Measurements from ENCODE around the gene WDR72.

DNA sequence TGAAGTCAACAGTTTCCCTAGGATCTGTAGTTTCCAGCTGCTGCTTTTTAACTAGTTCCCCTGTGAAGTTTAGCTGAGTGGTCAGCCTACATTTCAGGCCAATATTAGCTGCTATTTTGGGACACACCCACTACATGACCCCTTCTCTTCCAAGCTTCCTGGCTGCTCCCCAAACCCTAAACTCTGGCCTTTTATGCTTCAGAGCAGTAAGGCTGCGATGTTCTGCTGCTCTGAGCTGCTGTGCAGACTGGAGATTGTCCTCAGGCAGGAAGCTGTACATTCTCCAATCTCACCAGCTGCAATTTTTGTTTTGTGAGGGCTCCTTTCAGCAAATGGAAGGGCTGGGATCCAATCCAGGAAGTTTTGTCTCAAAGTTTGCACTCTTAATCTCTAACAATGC, 48.0 kb upstream of the WDR72 start:
- TF ChIP-seq TOX (CRISPR knock-in tag; IDR thresholded peaks at IDR 0.05; ENCODE audit: borderline replicate concordance) (no peak), PPARA (CRISPR knock-in tag; IDR thresholded peaks at IDR 0.05; ENCODE audit: borderline replicate concordance) (no peak), ZNF565 (CRISPR knock-in tag; conservative IDR thresholded peaks at IDR 0.05; ENCODE audit: low read depth) (no peak), ZFP3 (CRISPR knock-in tag; IDR thresholded peaks at IDR 0.05) (no peak), ZFP30 (CRISPR knock-in tag; IDR thresholded peaks at IDR 0.05) (no peak), BACH2 (CRISPR knock-in tag; IDR thresholded peaks at IDR 0.05; ENCODE audit: borderline replicate concordance) (no peak), ZNF8 (CRISPR knock-in tag; IDR thresholded peaks at IDR 0.05) (no peak), ARNTL (CRISPR knock-in tag; IDR thresholded peaks at IDR 0.05; ENCODE audit: borderline replicate concordance, low read depth) (no peak)
- TF ChIP-seq, protein P1, sequence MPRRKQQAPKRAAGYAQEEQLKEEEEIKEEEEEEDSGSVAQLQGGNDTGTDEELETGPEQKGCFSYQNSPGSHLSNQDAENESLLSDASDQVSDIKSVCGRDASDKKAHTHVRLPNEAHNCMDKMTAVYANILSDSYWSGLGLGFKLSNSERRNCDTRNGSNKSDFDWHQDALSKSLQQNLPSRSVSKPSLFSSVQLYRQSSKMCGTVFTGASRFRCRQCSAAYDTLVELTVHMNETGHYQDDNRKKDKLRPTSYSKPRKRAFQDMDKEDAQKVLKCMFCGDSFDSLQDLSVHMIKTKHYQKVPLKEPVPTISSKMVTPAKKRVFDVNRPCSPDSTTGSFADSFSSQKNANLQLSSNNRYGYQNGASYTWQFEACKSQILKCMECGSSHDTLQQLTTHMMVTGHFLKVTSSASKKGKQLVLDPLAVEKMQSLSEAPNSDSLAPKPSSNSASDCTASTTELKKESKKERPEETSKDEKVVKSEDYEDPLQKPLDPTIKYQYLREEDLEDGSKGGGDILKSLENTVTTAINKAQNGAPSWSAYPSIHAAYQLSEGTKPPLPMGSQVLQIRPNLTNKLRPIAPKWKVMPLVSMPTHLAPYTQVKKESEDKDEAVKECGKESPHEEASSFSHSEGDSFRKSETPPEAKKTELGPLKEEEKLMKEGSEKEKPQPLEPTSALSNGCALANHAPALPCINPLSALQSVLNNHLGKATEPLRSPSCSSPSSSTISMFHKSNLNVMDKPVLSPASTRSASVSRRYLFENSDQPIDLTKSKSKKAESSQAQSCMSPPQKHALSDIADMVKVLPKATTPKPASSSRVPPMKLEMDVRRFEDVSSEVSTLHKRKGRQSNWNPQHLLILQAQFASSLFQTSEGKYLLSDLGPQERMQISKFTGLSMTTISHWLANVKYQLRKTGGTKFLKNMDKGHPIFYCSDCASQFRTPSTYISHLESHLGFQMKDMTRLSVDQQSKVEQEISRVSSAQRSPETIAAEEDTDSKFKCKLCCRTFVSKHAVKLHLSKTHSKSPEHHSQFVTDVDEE (CRISPR knock-in tag; IDR thresholded peaks at IDR 0.05) = no peak
- TF ChIP-seq, protein P2, sequence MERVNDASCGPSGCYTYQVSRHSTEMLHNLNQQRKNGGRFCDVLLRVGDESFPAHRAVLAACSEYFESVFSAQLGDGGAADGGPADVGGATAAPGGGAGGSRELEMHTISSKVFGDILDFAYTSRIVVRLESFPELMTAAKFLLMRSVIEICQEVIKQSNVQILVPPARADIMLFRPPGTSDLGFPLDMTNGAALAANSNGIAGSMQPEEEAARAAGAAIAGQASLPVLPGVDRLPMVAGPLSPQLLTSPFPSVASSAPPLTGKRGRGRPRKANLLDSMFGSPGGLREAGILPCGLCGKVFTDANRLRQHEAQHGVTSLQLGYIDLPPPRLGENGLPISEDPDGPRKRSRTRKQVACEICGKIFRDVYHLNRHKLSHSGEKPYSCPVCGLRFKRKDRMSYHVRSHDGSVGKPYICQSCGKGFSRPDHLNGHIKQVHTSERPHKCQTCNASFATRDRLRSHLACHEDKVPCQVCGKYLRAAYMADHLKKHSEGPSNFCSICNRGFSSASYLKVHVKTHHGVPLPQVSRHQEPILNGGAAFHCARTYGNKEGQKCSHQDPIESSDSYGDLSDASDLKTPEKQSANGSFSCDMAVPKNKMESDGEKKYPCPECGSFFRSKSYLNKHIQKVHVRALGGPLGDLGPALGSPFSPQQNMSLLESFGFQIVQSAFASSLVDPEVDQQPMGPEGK (CRISPR knock-in tag; IDR thresholded peaks at IDR 0.05; ENCODE audit: borderline replicate concordance) = no peak
- TF ChIP-seq, protein P3, sequence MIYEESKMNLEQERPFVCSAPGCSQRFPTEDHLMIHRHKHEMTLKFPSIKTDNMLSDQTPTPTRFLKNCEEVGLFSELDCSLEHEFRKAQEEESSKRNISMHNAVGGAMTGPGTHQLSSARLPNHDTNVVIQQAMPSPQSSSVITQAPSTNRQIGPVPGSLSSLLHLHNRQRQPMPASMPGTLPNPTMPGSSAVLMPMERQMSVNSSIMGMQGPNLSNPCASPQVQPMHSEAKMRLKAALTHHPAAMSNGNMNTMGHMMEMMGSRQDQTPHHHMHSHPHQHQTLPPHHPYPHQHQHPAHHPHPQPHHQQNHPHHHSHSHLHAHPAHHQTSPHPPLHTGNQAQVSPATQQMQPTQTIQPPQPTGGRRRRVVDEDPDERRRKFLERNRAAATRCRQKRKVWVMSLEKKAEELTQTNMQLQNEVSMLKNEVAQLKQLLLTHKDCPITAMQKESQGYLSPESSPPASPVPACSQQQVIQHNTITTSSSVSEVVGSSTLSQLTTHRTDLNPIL (CRISPR knock-in tag; IDR thresholded peaks at IDR 0.05; ENCODE audit: low read depth) = no peak

Data from SK-N-SH treated with all-trans-retinoic acid at 6 μM for 48 hours (cell line).